A673 (cell line): ENCODE measurements around the gene DHRS7C. TPM values are rescaled to one million over a fixed set of nuclear protein-coding genes. Genes with fewer than 3 reads are reported as not detected.

Source experiments
- BruUV-seq: library from RNA; stranded (reverse); fragments of 400-500 nt; replicated peaks from 2 replicates; lab custom pipeline; 2021; lab: Mats Ljungman, UMichigan
- CTCF ChIA-PET: fragments of 300-600 bp; sonication (Branson Sonifier 250); formaldehyde crosslinking; loops from one replicate; lab custom pipeline; 2022; ENCODE audit warnings: antibody characterized with exemption; lab: Charles Lee
- POLR2A ChIA-PET: fragments of 300-600 bp; sonication (Branson Sonifier 250); formaldehyde crosslinking; loops from one replicate; lab custom pipeline; 2022; ENCODE audit warnings: antibody characterized with exemption; ENCODE audit not compliant: low non-redundant PET; lab: Charles Lee
- DNase-seq: peaks from one replicate; pipeline ENCODE4 v3.0.0-alpha.2; 2015; ENCODE audit warnings: low spot score
- H3K27ac ChIP-seq: fragments of 200-600 bp; sonication (generic); 2 replicates; pipeline ENCODE4 v1.5.1; 2016; ENCODE audit warnings: mixed run types, low read depth, mild to moderate bottlenecking, mixed read lengths, antibody characterized with exemption, low read length; ENCODE audit not compliant: poor library complexity, severe bottlenecking
- H3K27me3 ChIP-seq: fragments of 200-600 bp; sonication (generic); replicated peaks from 2 replicates; pipeline ENCODE4 v1.6.1; 2017; ENCODE audit warnings: mixed run types, low read depth, mild to moderate bottlenecking, mixed read lengths, antibody characterized with exemption, low read length; ENCODE audit not compliant: insufficient read depth, poor library complexity
- H3K36me3 ChIP-seq: fragments of 200-600 bp; sonication (generic); 2 replicates; pipeline ENCODE4 v1.6.1; 2016; ENCODE audit warnings: mixed run types, mild to moderate bottlenecking, mixed read lengths, antibody characterized with exemption, low read length; ENCODE audit not compliant: insufficient read depth, poor library complexity, severe bottlenecking
- H3K4me1 ChIP-seq: fragments of 200-600 bp; sonication (generic); 2 replicates; pipeline ENCODE4 v1.6.1; 2017; ENCODE audit warnings: mixed run types, mild to moderate bottlenecking, mixed read lengths, antibody characterized with exemption, low read length; ENCODE audit not compliant: insufficient read depth, poor library complexity, severe bottlenecking
- H3K4me3 ChIP-seq: fragments of 200-600 bp; sonication (generic); 2 replicates; pipeline ENCODE4 v1.5.1; 2016; ENCODE audit warnings: low read depth, mixed run types, mild to moderate bottlenecking, mixed read lengths, low read length; ENCODE audit not compliant: poor library complexity, severe bottlenecking
- H3K9me3 ChIP-seq: fragments of 200-600 bp; sonication (generic); 2 replicates; pipeline ENCODE4 v1.6.1; 2016; ENCODE audit warnings: mixed run types, low read depth, mild to moderate bottlenecking, mixed read lengths, antibody characterized with exemption, low read length; ENCODE audit not compliant: poor library complexity, severe bottlenecking
- CTCF ChIP-seq: fragments of 300-800, 200-600 bp; sonication (generic); conservative IDR thresholded peaks from 2 replicates; pipeline ENCODE4 v1.5.1; 2017; ENCODE audit warnings: low read depth, mild to moderate bottlenecking, antibody characterized with exemption, low read length, moderate library complexity, mixed read lengths
- EZH2 ChIP-seq: fragments of 200-600 bp; sonication (generic); IDR thresholded peaks from 2 replicates; pipeline ENCODE4 v1.6.1; 2017; ENCODE audit warnings: borderline replicate concordance, low read depth, mild to moderate bottlenecking, mixed read lengths, antibody characterized with exemption, low read length; ENCODE audit not compliant: poor library complexity, severe bottlenecking
- intact Hi-C: fragments of 100-400 bp; cut with micrococcal nuclease; formaldehyde crosslinking; loops from one replicate; pipeline ENCODE4 v1.10.0; 2022; ENCODE audit not compliant: unreplicated experiment
- total RNA-seq: library from RNA; stranded (reverse); gene quantifications from 2 replicates; pipeline ENCODE4 v1.2.3, GENCODE V29; 2021

The DHRS7C gene
- total RNA-seq, 1 experiment from 2014 or later = not detected

DNA sequence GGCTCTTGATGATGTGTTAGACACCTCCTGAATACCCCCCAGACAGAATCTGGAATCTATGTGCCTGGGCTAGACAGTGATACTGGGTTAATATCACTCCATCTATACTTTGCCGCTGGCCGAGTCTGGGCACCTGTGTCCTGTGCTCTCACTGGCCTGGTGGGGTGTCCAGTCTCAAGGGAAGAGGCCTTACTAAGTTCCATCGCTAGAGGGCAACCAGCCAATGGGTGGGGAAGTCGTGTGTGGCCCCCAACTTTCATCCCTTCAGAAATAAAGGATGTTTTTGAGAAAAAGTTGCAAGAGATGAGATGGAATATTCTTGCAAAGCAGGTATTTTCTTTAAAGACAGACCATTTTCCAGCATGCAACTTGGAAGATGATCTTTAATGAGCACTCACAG lies 32.7 kb upstream of the DHRS7C start:
- no peaks in the 10 kb centered on the region for H3K4me1 ChIP-seq
- no peak overlapping the region for H3K4me3 ChIP-seq
- intact Hi-C loops = no loop called here
- H3K27me3 ChIP-seq = peaks cover 4% of the 10 kb centered on the region
- no peaks in the 10 kb centered on the region for H3K36me3 ChIP-seq
- no peak overlapping the region for H3K27ac ChIP-seq
- BruUV-seq = no TSS peak
- POLR2A ChIA-PET = no interaction called here
- no peaks in the 10 kb centered on the region for H3K9me3 ChIP-seq
- DNase-seq = no peak
- no peak for TF ChIP-seq EZH2
- no peak for TF ChIP-seq CTCF
- CTCF ChIA-PET = no interaction called here

DNA sequence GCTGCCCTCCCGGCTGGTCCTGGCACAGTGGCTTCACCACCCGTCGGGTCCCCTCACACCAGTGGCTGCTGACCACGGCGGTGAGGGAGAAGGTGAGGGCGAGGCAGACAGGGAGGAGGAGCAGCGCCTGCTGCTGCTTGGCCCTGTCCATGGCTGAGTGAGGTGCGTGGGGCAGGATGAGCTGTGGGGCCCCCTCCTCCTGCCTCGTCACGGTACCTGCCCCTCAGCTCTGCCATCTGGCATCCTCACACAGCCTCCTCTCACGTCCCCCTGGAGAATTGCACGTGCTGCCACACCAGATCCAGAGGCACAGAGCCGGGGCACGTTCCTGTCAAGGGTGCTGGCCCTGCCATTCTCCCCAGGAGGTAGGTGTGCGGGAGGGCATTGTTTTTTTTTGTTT lies 30.5 kb upstream of the DHRS7C start, which contains the start of gene GSG1L2:
TSS of gene GSG1L2 (minus strand) at position 159 of the 400 bp plus-strand sequence. CDS start at position 151, 8 bp downstream.
- BruUV-seq = no TSS peak
- no peak for TF ChIP-seq EZH2
- TF ChIP-seq CTCF = no peak
- H3K9me3 ChIP-seq = no peaks in the 10 kb centered on the region
- no peaks in the 10 kb centered on the region for H3K36me3 ChIP-seq
- H3K4me3 ChIP-seq = no peak within 1 kb of the TSS
- H3K27me3 ChIP-seq = no peaks in the 10 kb centered on the region
- H3K4me1 ChIP-seq = no peaks in the 10 kb centered on the region
- intact Hi-C loops = no loop called here
- no peak within 1 kb of the TSS for H3K27ac ChIP-seq
- CTCF ChIA-PET = no interaction called here
- no peak for DNase-seq
- POLR2A ChIA-PET = no interaction called here

GRCh38 chr17:9820448-9820847 lies 29.1 kb upstream of the DHRS7C start:
- intact Hi-C loops = no loop called here
- no peaks in the 10 kb centered on the region for H3K9me3 ChIP-seq
- H3K27ac ChIP-seq = no peak overlapping the region
- no peak overlapping the region for H3K4me3 ChIP-seq
- no TSS peak for BruUV-seq
- ChIA-PET POLR2A (no interaction called here), CTCF (no interaction called here)
- no peaks in the 10 kb centered on the region for H3K4me1 ChIP-seq
- no peak for TF ChIP-seq CTCF
- no peak for TF ChIP-seq EZH2
- DNase-seq = no peak
- no peaks in the 10 kb centered on the region for H3K36me3 ChIP-seq
- no peaks in the 10 kb centered on the region for H3K27me3 ChIP-seq
